Measurements from ENCODE around the gene SLC43A2.

DNA sequence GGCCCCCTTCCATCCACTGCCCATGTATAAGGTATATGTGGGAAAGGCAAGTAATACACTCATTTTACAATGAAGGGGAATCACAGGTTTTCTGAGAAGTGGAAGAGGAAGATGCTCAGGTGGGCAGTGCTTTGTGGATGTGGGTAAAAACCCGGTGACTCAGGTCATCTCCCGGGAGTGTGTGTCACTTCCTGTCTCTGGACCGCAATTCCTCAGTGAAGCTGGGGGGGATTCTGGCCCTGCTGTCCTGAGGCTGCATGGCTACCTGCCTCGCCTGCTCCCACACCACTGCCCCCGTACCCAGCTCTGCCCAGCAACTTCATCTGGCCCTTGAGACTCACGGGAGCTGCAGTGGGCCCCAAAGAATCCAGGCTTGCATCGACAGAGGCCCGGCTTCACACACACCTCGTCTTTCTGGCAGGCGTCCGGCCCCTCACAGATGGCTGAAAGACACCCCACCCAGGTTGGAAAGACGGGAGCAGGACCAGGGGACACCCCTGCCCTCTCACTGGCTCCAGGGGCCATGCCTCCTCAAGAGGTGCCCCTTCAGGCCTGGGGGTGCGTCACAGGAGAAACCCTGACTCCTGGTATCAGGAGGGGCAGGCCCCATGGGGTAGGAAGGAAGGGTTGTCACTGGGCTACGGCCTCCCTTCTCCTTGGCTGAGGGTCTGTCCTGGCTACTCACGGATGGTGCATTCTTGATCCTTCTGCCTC is 16.0 kb upstream of the SLC43A2 start:
- TF ChIP-seq EZH2 (IDR thresholded peaks at IDR 0.05; ENCODE audit: borderline replicate concordance, control insufficient read depth, low read depth, low read length): no peak
- TF ChIP-seq, protein P1, sequence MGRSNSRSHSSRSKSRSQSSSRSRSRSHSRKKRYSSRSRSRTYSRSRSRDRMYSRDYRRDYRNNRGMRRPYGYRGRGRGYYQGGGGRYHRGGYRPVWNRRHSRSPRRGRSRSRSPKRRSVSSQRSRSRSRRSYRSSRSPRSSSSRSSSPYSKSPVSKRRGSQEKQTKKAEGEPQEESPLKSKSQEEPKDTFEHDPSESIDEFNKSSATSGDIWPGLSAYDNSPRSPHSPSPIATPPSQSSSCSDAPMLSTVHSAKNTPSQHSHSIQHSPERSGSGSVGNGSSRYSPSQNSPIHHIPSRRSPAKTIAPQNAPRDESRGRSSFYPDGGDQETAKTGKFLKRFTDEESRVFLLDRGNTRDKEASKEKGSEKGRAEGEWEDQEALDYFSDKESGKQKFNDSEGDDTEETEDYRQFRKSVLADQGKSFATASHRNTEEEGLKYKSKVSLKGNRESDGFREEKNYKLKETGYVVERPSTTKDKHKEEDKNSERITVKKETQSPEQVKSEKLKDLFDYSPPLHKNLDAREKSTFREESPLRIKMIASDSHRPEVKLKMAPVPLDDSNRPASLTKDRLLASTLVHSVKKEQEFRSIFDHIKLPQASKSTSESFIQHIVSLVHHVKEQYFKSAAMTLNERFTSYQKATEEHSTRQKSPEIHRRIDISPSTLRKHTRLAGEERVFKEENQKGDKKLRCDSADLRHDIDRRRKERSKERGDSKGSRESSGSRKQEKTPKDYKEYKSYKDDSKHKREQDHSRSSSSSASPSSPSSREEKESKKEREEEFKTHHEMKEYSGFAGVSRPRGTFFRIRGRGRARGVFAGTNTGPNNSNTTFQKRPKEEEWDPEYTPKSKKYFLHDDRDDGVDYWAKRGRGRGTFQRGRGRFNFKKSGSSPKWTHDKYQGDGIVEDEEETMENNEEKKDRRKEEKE (IDR thresholded peaks at IDR 0.05): no peak
- TF ChIP-seq JUNB (IDR thresholded peaks at IDR 0.05): peak; percentile 69; the same call in 1 of the 2 replicates
- TF ChIP-seq, protein P2, sequence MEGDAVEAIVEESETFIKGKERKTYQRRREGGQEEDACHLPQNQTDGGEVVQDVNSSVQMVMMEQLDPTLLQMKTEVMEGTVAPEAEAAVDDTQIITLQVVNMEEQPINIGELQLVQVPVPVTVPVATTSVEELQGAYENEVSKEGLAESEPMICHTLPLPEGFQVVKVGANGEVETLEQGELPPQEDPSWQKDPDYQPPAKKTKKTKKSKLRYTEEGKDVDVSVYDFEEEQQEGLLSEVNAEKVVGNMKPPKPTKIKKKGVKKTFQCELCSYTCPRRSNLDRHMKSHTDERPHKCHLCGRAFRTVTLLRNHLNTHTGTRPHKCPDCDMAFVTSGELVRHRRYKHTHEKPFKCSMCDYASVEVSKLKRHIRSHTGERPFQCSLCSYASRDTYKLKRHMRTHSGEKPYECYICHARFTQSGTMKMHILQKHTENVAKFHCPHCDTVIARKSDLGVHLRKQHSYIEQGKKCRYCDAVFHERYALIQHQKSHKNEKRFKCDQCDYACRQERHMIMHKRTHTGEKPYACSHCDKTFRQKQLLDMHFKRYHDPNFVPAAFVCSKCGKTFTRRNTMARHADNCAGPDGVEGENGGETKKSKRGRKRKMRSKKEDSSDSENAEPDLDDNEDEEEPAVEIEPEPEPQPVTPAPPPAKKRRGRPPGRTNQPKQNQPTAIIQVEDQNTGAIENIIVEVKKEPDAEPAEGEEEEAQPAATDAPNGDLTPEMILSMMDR (IDR thresholded peaks at IDR 0.05 in 2 of 3, conservative IDR thresholded peaks at IDR 0.05 in 1 of 3; ENCODE audit: control insufficient read depth in 2 of 3, extremely low read depth in 1 of 3, insufficient read depth in 1 of 3, low read depth in 3 of 3, low read length in 3 of 3): no peak
- no peak for TF ChIP-seq GABPA (IDR thresholded peaks at IDR 0.05; ENCODE audit: low read depth)
- peak; percentile 7; the same call in 1 of the 2 replicates for TF ChIP-seq JUND (IDR thresholded peaks at IDR 0.05; ENCODE audit: low read depth, low read length)
- TF ChIP-seq SRF (IDR thresholded peaks at IDR 0.05; ENCODE audit: low read depth in 2 of 2, low read length in 2 of 2): no peak
- peak in 1 of 2 experiments; percentile 64; a peak in 2 of 4 replicates for TF ChIP-seq EP300 (IDR thresholded peaks at IDR 0.05; ENCODE audit: borderline replicate concordance in 1 of 2, control insufficient read depth in 1 of 2, low read depth in 2 of 2, low read length in 2 of 2)
- TF ChIP-seq, protein P3, sequence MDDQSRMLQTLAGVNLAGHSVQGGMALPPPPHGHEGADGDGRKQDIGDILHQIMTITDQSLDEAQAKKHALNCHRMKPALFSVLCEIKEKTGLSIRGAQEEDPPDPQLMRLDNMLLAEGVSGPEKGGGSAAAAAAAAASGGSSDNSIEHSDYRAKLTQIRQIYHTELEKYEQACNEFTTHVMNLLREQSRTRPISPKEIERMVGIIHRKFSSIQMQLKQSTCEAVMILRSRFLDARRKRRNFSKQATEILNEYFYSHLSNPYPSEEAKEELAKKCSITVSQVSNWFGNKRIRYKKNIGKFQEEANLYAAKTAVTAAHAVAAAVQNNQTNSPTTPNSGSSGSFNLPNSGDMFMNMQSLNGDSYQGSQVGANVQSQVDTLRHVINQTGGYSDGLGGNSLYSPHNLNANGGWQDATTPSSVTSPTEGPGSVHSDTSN (IDR thresholded peaks at IDR 0.05; ENCODE audit: insufficient replicate concordance, low read depth, low read length): no peak
- TF ChIP-seq, protein P4, sequence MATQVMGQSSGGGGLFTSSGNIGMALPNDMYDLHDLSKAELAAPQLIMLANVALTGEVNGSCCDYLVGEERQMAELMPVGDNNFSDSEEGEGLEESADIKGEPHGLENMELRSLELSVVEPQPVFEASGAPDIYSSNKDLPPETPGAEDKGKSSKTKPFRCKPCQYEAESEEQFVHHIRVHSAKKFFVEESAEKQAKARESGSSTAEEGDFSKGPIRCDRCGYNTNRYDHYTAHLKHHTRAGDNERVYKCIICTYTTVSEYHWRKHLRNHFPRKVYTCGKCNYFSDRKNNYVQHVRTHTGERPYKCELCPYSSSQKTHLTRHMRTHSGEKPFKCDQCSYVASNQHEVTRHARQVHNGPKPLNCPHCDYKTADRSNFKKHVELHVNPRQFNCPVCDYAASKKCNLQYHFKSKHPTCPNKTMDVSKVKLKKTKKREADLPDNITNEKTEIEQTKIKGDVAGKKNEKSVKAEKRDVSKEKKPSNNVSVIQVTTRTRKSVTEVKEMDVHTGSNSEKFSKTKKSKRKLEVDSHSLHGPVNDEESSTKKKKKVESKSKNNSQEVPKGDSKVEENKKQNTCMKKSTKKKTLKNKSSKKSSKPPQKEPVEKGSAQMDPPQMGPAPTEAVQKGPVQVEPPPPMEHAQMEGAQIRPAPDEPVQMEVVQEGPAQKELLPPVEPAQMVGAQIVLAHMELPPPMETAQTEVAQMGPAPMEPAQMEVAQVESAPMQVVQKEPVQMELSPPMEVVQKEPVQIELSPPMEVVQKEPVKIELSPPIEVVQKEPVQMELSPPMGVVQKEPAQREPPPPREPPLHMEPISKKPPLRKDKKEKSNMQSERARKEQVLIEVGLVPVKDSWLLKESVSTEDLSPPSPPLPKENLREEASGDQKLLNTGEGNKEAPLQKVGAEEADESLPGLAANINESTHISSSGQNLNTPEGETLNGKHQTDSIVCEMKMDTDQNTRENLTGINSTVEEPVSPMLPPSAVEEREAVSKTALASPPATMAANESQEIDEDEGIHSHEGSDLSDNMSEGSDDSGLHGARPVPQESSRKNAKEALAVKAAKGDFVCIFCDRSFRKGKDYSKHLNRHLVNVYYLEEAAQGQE (IDR thresholded peaks at IDR 0.05; ENCODE audit: low read depth, low read length): no peak
- 0 out of 2 replicates have a peak, but pooled peaks have one; percentile 39 for TF ChIP-seq YY1 (IDR thresholded peaks at IDR 0.05; ENCODE audit: low read depth, low read length)

All from GM12878 (cell line).